Uterus (tissue), 2 donors: ENCODE measurements around the gene RAB10.

Experiments
- CTCF ChIP-seq, 4 experiments: fragments of 200-600 bp in 2 of 4; fragments of 450-650 bp in 2 of 4; sonication (generic) in 2 of 4; IDR thresholded peaks; one replicate each; pipeline ENCODE4 v1.5.1; 2016 to 2019; ENCODE audit warnings: antibody characterized with exemption in 4 of 4, mild to moderate bottlenecking in 2 of 4, moderate library complexity in 1 of 4
- POLR2A ChIP-seq, 2 donors: fragments of 450-650 bp; IDR thresholded peaks; one replicate each; pipeline ENCODE4 v1.6.1; 2016; ENCODE audit warnings: antibody characterized with exemption in 2 of 2, mild to moderate bottlenecking in 1 of 2, moderate library complexity in 1 of 2

- TF ChIP-seq CTCF (IDR thresholded peaks at IDR 0.05) (no peak), POLR2A (IDR thresholded peaks at IDR 0.05) (no peak)
Observed at GRCh38 chr2:26164231-26164630, 130.3 kb downstream of the RAB10 start.
